AG10803 (cell line): ENCODE results near the gene PLCB1.

Source experiments
- DNase-seq: peaks from one replicate; pipeline ENCODE4 v3.0.0; 2010; ENCODE audit warnings: low read depth
- H3K4me3 ChIP-seq: 2 replicates; pipeline ENCODE4 v1.5.1; 2011; ENCODE audit warnings: mild to moderate bottlenecking, low read length, control low read depth
- CTCF ChIP-seq: conservative IDR thresholded peaks from 2 replicates; pipeline ENCODE4 v1.5.1; 2011; ENCODE audit warnings: mild to moderate bottlenecking, low read length, control low read depth, inconsistent platforms

The PLCB1 gene

GRCh38 chr20:8656335-8656734, 524.3 kb downstream of the PLCB1 start:
- no peak overlapping the region for H3K4me3 ChIP-seq
- peak; percentile 28 for DNase-seq
- no peak for TF ChIP-seq CTCF

- no peak for TF ChIP-seq CTCF
- H3K4me3 ChIP-seq, result no peak overlapping the region
- no peak for DNase-seq
These were observed 525.6 kb downstream of the PLCB1 start for GRCh38 chr20:8657664-8658063.

GRCh38 chr20:8658103-8658502, 526.0 kb downstream of the PLCB1 start:
- no peak for TF ChIP-seq CTCF
- DNase-seq, result no peak
- H3K4me3 ChIP-seq, result no peak overlapping the region

- no peak for DNase-seq
- no peak for TF ChIP-seq CTCF
- H3K4me3 ChIP-seq, result no peak overlapping the region
These were observed 529.3 kb downstream of the PLCB1 start for GRCh38 chr20:8661229-8661952.

GRCh38 chr20:8662433-8662954, 530.4 kb downstream of the PLCB1 start:
- no peak overlapping the region for H3K4me3 ChIP-seq
- no peak for TF ChIP-seq CTCF
- DNase-seq, result no peak

GRCh38 chr20:8663424-8663823, 531.4 kb downstream of the PLCB1 start:
- no peak overlapping the region for H3K4me3 ChIP-seq
- no peak for TF ChIP-seq CTCF
- no peak for DNase-seq

- no peak for DNase-seq
- TF ChIP-seq CTCF, result no peak
- no peak overlapping the region for H3K4me3 ChIP-seq
These were observed 532.7 kb downstream of the PLCB1 start for GRCh38 chr20:8664778-8665177.
